ENCODE results near the gene PGS1.

Gene PGS1

DNA sequence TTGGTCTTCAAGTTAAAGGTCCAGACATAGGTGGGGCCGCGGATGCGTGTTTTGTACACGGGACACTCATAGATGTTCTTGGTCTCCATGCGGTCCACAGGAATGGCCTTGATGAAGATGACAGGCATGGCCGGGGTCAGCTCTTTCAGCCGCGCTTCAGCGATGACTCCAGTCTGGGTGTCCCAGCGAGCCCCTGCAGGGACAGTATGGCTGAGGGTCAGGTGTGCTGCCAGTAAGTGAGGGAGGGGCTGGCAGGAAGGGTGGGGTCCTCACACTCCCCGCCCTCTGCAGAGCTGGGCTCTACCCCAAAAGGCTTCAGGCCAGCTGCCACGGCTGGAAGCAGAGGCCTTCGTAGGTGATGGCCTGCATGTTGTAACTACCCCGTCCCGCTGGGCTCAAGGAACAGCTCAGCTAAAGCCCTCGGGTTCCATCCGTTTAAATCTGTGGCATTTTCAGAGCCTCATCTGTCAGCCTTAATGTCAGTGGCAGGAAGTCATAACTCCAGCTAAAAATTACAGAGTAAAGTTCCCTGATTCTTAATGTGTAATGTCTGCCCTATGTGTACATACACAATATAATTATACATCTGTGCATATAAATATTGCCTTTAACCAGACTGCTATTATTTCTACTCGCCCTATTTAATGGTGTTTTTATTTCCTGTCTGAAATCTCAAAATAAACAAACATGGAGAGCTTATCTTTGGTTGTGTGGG, 45.7 kb downstream of the PGS1 start:
- H3K4me3 ChIP-seq (ENCODE audit: low read depth, low read length): no peak overlapping the region
- DNase-seq (ENCODE audit: low read depth): no peak
- TF ChIP-seq MYC (IDR thresholded peaks at IDR 0.05; ENCODE audit: low read depth, low read length) (no peak), POLR2A (IDR thresholded peaks at IDR 0.05; ENCODE audit: extremely low read depth, insufficient read length) (no peak)
- TF ChIP-seq, protein P1, sequence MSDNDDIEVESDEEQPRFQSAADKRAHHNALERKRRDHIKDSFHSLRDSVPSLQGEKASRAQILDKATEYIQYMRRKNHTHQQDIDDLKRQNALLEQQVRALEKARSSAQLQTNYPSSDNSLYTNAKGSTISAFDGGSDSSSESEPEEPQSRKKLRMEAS (IDR thresholded peaks at IDR 0.05; ENCODE audit: low read depth, low read length): no peak
- TF ChIP-seq, protein P2, sequence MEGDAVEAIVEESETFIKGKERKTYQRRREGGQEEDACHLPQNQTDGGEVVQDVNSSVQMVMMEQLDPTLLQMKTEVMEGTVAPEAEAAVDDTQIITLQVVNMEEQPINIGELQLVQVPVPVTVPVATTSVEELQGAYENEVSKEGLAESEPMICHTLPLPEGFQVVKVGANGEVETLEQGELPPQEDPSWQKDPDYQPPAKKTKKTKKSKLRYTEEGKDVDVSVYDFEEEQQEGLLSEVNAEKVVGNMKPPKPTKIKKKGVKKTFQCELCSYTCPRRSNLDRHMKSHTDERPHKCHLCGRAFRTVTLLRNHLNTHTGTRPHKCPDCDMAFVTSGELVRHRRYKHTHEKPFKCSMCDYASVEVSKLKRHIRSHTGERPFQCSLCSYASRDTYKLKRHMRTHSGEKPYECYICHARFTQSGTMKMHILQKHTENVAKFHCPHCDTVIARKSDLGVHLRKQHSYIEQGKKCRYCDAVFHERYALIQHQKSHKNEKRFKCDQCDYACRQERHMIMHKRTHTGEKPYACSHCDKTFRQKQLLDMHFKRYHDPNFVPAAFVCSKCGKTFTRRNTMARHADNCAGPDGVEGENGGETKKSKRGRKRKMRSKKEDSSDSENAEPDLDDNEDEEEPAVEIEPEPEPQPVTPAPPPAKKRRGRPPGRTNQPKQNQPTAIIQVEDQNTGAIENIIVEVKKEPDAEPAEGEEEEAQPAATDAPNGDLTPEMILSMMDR (IDR thresholded peaks at IDR 0.05; ENCODE audit: low read depth, low read length): no peak

DNA sequence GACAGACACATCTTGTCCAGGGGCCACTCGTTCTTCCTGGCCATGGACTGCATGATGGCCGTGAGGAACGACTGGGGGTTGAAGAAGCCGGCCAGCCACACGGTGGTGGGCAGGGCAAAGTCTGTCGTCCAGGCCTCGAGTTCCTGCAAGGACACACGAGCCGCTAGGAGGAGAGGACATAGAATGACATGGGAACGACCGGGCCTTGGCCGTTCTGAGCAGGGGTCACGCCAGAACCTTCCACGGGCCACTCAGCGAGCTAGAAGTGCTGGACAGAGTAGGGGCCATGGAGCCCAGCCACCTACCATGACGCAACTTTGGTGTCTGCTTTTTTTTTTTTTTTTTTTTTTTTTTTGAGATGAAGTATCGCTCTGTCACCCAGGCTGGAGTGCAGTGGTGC, 47.0 kb downstream of the PGS1 start:
- DNase-seq (ENCODE audit: low read depth): no peak
- H3K4me3 ChIP-seq (ENCODE audit: low read depth, low read length): no peak overlapping the region
- TF ChIP-seq, protein P1 (IDR thresholded peaks at IDR 0.05; ENCODE audit: low read depth, low read length): no peak
- no peak for TF ChIP-seq POLR2A (IDR thresholded peaks at IDR 0.05; ENCODE audit: extremely low read depth, insufficient read length)

DNA sequence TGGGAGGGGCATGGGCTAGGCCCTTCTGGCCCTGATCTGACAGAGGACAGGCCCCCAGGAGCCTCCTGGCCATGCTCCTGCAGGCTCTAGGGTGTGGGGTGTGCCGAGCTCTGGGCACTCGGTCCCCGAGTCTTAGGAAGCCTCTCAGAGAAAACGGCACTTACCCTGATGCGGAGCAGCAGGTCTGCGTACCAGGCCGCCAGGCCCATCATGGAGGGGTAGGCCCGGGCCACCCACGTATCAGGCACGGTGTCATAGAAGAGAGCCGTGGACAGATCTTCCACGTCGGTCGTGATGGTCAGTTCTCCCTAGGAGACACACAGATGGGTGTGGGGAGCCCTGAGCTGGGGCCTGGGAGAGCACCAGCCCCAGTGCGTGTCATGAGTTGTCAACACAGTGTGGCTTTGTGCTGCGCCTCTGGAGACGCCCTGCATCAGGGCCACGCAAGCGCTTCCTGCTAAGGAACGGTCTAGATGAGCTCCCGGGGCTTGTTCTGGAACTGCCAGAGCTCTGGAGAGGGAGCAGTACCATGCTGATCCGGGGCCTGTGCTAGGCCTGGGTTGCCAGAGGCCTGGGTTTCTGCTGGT, 47.9 kb downstream of the PGS1 start:
- TF ChIP-seq, protein P2 (IDR thresholded peaks at IDR 0.05; ENCODE audit: low read depth, low read length): no peak
- TF ChIP-seq POLR2A (IDR thresholded peaks at IDR 0.05; ENCODE audit: extremely low read depth, insufficient read length): no peak
- TF ChIP-seq, protein P1 (IDR thresholded peaks at IDR 0.05; ENCODE audit: low read depth, low read length): no peak
- no peak for TF ChIP-seq MYC (IDR thresholded peaks at IDR 0.05; ENCODE audit: low read depth, low read length)

DNA sequence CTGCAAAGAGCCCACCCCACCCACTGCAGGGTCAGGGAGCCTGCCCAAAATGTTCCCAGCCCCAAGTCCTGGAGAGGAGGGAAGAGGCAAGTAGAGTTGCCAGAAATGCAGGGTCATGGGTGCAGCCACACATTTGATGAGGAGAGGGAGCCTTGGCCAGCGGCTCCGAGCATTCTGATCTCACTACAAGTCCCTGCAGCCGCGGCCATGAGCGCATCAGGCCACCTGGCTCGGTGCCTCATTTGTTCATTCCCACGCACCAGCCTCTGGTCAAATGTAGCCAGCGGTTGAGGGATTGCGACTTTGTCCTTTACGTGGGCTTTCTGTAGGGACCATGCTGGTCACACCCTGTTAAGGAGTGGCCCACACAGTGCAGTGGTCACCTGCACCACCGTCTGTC, 48.7 kb downstream of the PGS1 start:
- no peak for DNase-seq (ENCODE audit: low read depth)
- TF ChIP-seq, protein P1 (IDR thresholded peaks at IDR 0.05; ENCODE audit: low read depth, low read length): no peak
- no peak overlapping the region for H3K4me3 ChIP-seq (ENCODE audit: low read depth, low read length)

More for the DNA sequence above, 47.9 kb downstream of the PGS1 start:
- H3K4me3 ChIP-seq (ENCODE audit: low read depth, low read length): no peak overlapping the region
- no peak for DNase-seq (ENCODE audit: low read depth)

DNA sequence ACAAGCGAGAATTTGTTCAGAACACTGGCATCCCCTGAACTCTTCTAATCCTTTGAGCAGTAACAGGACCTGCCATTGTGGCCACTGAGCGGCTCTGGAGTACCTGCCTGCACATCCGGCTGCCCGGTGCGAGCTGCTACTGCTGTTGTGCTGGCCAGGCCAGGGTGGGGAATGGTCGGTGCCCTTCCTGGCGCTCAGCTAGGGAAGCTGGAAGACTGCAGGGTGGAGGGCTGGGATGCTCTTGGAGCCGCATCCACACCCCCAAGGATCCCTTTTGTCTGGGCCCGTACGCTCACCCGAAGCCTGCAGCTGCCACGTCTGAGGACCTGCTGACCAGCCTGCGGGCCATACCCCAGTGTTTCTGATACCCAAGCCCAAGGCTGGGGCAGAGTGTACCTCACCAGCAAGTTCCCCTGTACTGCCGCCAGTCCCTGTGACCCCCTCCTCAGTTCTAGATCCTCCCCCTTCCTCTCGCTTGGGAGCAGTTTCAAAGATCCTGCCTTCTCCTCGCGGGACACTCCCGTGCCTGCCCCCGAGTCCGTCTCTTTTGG, 49.7 kb downstream of the PGS1 start:
- no peak overlapping the region for H3K4me3 ChIP-seq (ENCODE audit: low read depth, low read length)
- TF ChIP-seq, protein P2 (IDR thresholded peaks at IDR 0.05; ENCODE audit: low read depth, low read length): no peak
- TF ChIP-seq, protein P1 (IDR thresholded peaks at IDR 0.05; ENCODE audit: low read depth, low read length): no peak
- TF ChIP-seq POLR2A (IDR thresholded peaks at IDR 0.05; ENCODE audit: extremely low read depth, insufficient read length) (no peak), MYC (IDR thresholded peaks at IDR 0.05; ENCODE audit: low read depth, low read length) (no peak)
- no peak for DNase-seq (ENCODE audit: low read depth)

DNA sequence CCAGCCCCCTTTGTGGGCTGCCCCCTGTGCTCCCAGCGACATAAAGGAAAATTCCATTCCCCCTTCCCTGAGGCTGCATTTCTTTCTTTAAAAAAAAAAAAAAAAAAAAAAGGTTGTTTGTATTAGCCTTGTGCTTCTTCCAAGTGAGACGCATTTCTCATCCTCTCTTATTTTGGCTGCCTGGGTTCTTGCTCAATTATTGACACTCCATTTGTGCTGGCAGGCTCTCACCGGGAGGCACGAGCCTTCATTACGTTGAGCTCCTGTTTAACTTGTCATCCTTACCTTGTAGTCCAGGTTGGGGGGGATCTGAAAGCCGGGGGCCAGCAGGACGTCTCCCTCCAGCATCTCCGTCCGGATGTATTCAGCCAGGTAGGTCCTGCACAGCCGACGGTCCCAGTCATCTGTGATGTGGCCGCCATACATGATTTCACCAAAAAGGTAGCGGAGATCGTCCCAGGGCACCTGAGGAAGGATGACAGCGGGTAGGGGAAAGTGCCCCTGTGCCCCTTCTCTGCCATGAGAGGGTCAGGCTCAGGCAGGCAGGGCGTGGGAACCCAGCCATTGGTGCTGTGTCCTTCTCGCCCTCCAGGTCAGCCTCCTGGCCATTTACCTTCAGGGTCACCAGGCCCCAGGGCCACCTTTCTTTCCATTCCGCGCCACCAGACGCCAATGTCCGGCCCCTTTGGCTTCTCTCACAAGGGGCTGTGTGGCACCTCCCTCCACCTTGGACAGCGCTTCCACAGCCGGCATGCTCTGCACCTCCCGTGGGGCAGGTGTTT, 50.6 kb downstream of the PGS1 start:
- H3K4me3 ChIP-seq (ENCODE audit: low read depth, low read length): no peak overlapping the region
- TF ChIP-seq, protein P1 (IDR thresholded peaks at IDR 0.05; ENCODE audit: low read depth, low read length): no peak
- TF ChIP-seq POLR2A (IDR thresholded peaks at IDR 0.05; ENCODE audit: extremely low read depth, insufficient read length) (no peak), MYC (IDR thresholded peaks at IDR 0.05; ENCODE audit: low read depth, low read length) (no peak)
- TF ChIP-seq, protein P2 (IDR thresholded peaks at IDR 0.05; ENCODE audit: low read depth, low read length): no peak
- DNase-seq (ENCODE audit: low read depth): no peak
